ENCODE results near the gene CCT6A. TPM values are rescaled to one million over a fixed set of nuclear protein-coding genes. Genes with fewer than 3 reads are reported as not detected.
"Not testable (repeated sequence)": the region's sequence is repeated elsewhere in the genome, so short reads cannot be mapped to it uniquely, and the experiment has no call there.

The CCT6A gene
- total and polyA plus RNA-seq, 10 donors: 71.5 to 139 (median 91.6) TPM

DNA sequence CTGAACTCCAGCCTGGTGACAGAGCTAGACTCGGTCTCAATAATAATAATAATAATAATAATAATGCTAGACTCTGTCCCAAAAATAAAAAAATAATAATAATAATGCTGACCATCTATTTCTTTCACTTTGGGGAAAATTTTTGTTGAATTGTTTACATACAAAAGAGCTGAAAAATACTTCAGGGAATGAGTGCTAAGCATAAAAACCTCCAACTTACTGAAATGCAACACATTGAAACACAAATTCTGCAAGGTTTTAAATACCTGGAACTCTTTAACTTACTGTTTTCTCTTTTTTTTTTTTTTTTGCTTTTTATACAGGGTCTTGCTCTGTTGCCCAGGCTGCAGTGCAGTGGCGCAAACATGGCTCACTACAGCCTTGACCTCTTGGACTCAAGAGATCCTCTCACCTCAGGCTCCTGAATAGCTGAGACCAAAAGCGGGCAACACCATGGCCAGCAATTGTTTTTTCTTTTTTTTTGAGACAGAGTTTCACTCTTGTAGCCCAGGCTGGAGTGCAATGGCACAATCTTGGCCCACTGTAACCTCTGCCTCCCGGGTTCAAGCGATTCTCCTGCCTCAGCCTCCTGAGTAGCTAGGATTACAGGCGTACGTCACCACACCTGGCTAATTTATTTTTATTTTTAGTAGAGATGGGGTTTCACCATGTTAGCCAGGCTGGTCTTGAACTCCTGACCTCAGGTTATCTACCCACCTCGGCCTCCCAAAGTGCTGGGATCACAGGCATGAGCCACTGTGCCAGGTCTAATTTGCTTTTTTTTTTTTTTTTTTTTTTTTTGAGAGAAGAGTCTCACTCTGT lies 46.8 kb downstream of the CCT6A start:
- H3K4me3 ChIP-seq; H3K9me3 ChIP-seq; H3K4me1 ChIP-seq; intact Hi-C loops (cut with DNase I; ENCODE audit: low total_unique reads); H3K27ac ChIP-seq; H3K27me3 ChIP-seq (replicated peaks in 1 of 7): not testable (repeated sequence)
- H3K36me3 ChIP-seq: peaks cover 0 to 75% (median 51%) of the 10 kb centered on the region in 6 donors
- peak; percentile 24 for DNase-seq
- 92 to 96% (median 95%) methylated on average over 8 of the region's 8 CpGs for WGBS, 5 donors
- TF ChIP-seq POLR2AphosphoS5 (IDR thresholded peaks at IDR 0.05): peak in 2 of 3 donors; percentile 5 to 23

- DNase-seq: peak; percentile 57
- WGBS, 5 donors: 90 to 99% (median 96%) methylated on average over 3 of the region's 3 CpGs
- no peak overlapping the region for H3K27ac ChIP-seq
- peaks cover 0 to 87% (median 62%) of the 10 kb centered on the region in 6 donors for H3K36me3 ChIP-seq
- no peaks in the 10 kb centered on the region for H3K27me3 ChIP-seq (replicated peaks in 1 of 7)
- intact Hi-C loops (cut with DNase I; ENCODE audit: low total_unique reads): loop anchor here (10.0 kb wide), 1 partner anchor 45 kb away; the partner anchor contains the start of genes CCT6A and PSPH
- H3K4me3 ChIP-seq: no peak overlapping the region
- no peak for TF ChIP-seq POLR2AphosphoS5 (IDR thresholded peaks at IDR 0.05)
- TF ChIP-seq POLR2A (IDR thresholded peaks at IDR 0.05): no peak
- TF ChIP-seq, protein P1, sequence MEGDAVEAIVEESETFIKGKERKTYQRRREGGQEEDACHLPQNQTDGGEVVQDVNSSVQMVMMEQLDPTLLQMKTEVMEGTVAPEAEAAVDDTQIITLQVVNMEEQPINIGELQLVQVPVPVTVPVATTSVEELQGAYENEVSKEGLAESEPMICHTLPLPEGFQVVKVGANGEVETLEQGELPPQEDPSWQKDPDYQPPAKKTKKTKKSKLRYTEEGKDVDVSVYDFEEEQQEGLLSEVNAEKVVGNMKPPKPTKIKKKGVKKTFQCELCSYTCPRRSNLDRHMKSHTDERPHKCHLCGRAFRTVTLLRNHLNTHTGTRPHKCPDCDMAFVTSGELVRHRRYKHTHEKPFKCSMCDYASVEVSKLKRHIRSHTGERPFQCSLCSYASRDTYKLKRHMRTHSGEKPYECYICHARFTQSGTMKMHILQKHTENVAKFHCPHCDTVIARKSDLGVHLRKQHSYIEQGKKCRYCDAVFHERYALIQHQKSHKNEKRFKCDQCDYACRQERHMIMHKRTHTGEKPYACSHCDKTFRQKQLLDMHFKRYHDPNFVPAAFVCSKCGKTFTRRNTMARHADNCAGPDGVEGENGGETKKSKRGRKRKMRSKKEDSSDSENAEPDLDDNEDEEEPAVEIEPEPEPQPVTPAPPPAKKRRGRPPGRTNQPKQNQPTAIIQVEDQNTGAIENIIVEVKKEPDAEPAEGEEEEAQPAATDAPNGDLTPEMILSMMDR (IDR thresholded peaks at IDR 0.05 in 8 of 11, conservative IDR thresholded peaks at IDR 0.05 in 3 of 11): no peak
- H3K4me1 ChIP-seq: peaks cover 2 to 17% (median 12%) of the 10 kb centered on the region in 6 donors
- H3K9me3 ChIP-seq: no peaks in the 10 kb centered on the region
These were observed 48.1 kb downstream of the CCT6A start for GRCh38 chr7:56099653-56100052.

- peak; percentile 64 for DNase-seq
- intact Hi-C loops (cut with DNase I; ENCODE audit: low total_unique reads): loop anchor here (10.0 kb wide), 1 partner anchor 49 kb away; the partner anchor contains the start of genes CCT6A and PSPH
- not testable (repeated sequence) for H3K27ac ChIP-seq; H3K27me3 ChIP-seq (replicated peaks in 1 of 7); H3K9me3 ChIP-seq; H3K4me3 ChIP-seq
- WGBS, 5 donors: 83 to 94% (median 89%) methylated on average over 8 to 9 of the region's 9 CpGs
- TF ChIP-seq POLR2AphosphoS5 (IDR thresholded peaks at IDR 0.05): peak in 1 of 3 donors; percentile 21
- Histone ChIP-seq H3K36me3 (peaks cover 0 to 59% (median 53%) of the 10 kb centered on the region in 6 donors), H3K4me1 (peaks cover 12 to 41% (median 33%) of the 10 kb centered on the region in 6 donors)
These were observed 52.6 kb downstream of the CCT6A start for GRCh38 chr7:56104138-56104537.

- DNase-seq: peak; percentile 51
- Histone ChIP-seq H3K27ac (peak overlapping the region; percentile 89 to 96 (median 94)), H3K27me3 (replicated peaks in 1 of 7) (no peaks in the 10 kb centered on the region), H3K4me3 (peak overlapping the region; percentile 72 to 89 (median 78)), H3K4me1 (peaks cover 12 to 41% (median 33%) of the 10 kb centered on the region in 6 donors), H3K9me3 (peaks cover 0 to 5% (median 0%) of the 10 kb centered on the region in 8 donors), H3K36me3 (peaks cover 0 to 45% (median 39%) of the 10 kb centered on the region in 6 donors)
- intact Hi-C loops (cut with DNase I; ENCODE audit: low total_unique reads): loop anchor here (10.0 kb wide), 1 partner anchor 51 kb away; the partner anchor contains the start of genes CCT6A and PSPH
- WGBS, 5 donors: 18 to 22% (median 19%) methylated on average over 6 of the region's 6 CpGs
- TF ChIP-seq POLR2AphosphoS5 (IDR thresholded peaks at IDR 0.05) (no peak), POLR2A (IDR thresholded peaks at IDR 0.05) (no peak)
- TF ChIP-seq, protein P1 (IDR thresholded peaks at IDR 0.05 in 8 of 11, conservative IDR thresholded peaks at IDR 0.05 in 3 of 11): no peak
These were observed 53.9 kb downstream of the CCT6A start for GRCh38 chr7:56105508-56105907.
